Activated T-cell treated with anti-CD3 and anti-CD28 coated beads, Interleukin-2, amount 50 U/mL, for 1 hour (primary cell): ENCODE data around the gene GGT7.
"Not testable (repeated sequence)": the region's sequence is repeated elsewhere in the genome, so short reads cannot be mapped to it uniquely, and the experiment has no call there.

Source experiments
- DNase-seq: peaks from one replicate; pipeline ENCODE4 v3.0.0-alpha.2; 2020

GGT7 gene

GRCh38 chr20:34872622-34873224 lies at the start of gene GGT7:
GGT7 (minus strand) TSS chr20:34872856; CDS start chr20:34872815, 41 bp downstream.
- peak; percentile 91 for DNase-seq

- DNase-seq = no peak
These were observed 48.8 kb upstream of the GGT7 start for GRCh38 chr20:34921436-34921835.

- DNase-seq = no peak
These were observed 47.4 kb upstream of the GGT7 start for GRCh38 chr20:34920055-34920454.

GRCh38 chr20:34916774-34917354 lies 44.2 kb upstream of the GGT7 start:
- no peak for DNase-seq

- no peak for DNase-seq
These were observed 43.2 kb upstream of the GGT7 start for GRCh38 chr20:34915749-34916455.

GRCh38 chr20:34915131-34915530 lies 42.5 kb upstream of the GGT7 start:
- DNase-seq = no peak

GRCh38 chr20:34907616-34908469 lies 35.2 kb upstream of the GGT7 start:
- DNase-seq = no peak

GRCh38 chr20:34904202-34904621 lies 31.6 kb upstream of the GGT7 start:
- DNase-seq = no peak

- not testable (repeated sequence) for DNase-seq
These were observed 26.1 kb upstream of the GGT7 start for GRCh38 chr20:34898731-34899130.

GRCh38 chr20:34898129-34898528 lies 25.5 kb upstream of the GGT7 start:
- DNase-seq = not testable (repeated sequence)

- DNase-seq = no peak
These were observed 23.5 kb upstream of the GGT7 start for GRCh38 chr20:34896086-34896621.

- DNase-seq = no peak
These were observed 22.8 kb upstream of the GGT7 start for GRCh38 chr20:34895465-34895864.

GRCh38 chr20:34894723-34895122 lies 22.1 kb upstream of the GGT7 start:
- DNase-seq = no peak

- DNase-seq = no peak
These were observed 20.0 kb upstream of the GGT7 start for GRCh38 chr20:34892671-34893070.

- DNase-seq = no peak
These were observed 18.8 kb upstream of the GGT7 start for GRCh38 chr20:34891166-34892062.

GRCh38 chr20:34888468-34888867 lies 15.8 kb upstream of the GGT7 start:
- DNase-seq = no peak

GRCh38 chr20:34887023-34887422 lies 14.4 kb upstream of the GGT7 start:
- DNase-seq = no peak

- DNase-seq = no peak
These were observed 13.5 kb upstream of the GGT7 start for GRCh38 chr20:34886122-34886521.

GRCh38 chr20:34884260-34884659 lies 11.6 kb upstream of the GGT7 start:
- no peak for DNase-seq

- DNase-seq = no peak
These were observed 11.2 kb upstream of the GGT7 start for GRCh38 chr20:34883809-34884208.

- DNase-seq = no peak
These were observed 10.5 kb upstream of the GGT7 start for GRCh38 chr20:34883087-34883688.

- DNase-seq = no peak
These were observed 9.0 kb upstream of the GGT7 start for GRCh38 chr20:34881689-34882088.
